HEK293 (cell line): ENCODE results near the gene ABLIM2.

ENCODE experiments used
- CTCF ChIA-PET: fragments of 350-600 bp; formaldehyde crosslinking; extraction: SDS; loops from one replicate; lab custom pipeline; 2021; ENCODE audit warnings: antibody characterized with exemption; lab: Yijun Ruan, JAX
- POLR2A ChIA-PET: fragments of 300-600 bp; formaldehyde crosslinking; extraction: SDS; loops from one replicate; lab custom pipeline; 2020; ENCODE audit warnings: antibody characterized with exemption, inconsistent platforms; lab: Yijun Ruan, JAX
- H3K27ac ChIP-seq: fragments of 200-500 bp; sonication (Bioruptor generic); 2 replicates; pipeline ENCODE4 v1.5.1; 2014; ENCODE audit warnings: low read depth, low read length, control low read depth, inconsistent platforms; ENCODE audit errors: extremely low read depth
- H3K36me3 ChIP-seq, 2 experiments: fragments of 200-500 bp in 1 of 2; sonication (Bioruptor generic) in 1 of 2; 1 replicate in 1 of 2; 2 replicates in 1 of 2; pipeline ENCODE4 v1.5.1; 2014 to 2017; ENCODE audit warnings: inconsistent platforms in 2 of 2, low read length in 2 of 2; ENCODE audit not compliant: control insufficient read depth in 2 of 2, insufficient read depth in 1 of 2
- H3K4me1 ChIP-seq: fragments of 200-500 bp; sonication (Bioruptor generic); 2 replicates; pipeline ENCODE4 v1.5.1; 2014; ENCODE audit warnings: mild to moderate bottlenecking, low read length, inconsistent platforms; ENCODE audit not compliant: control insufficient read depth, insufficient read depth
- H3K4me3 ChIP-seq: 2 replicates; pipeline ENCODE4 v1.5.1; 2011; ENCODE audit warnings: low read depth, mild to moderate bottlenecking, control low read depth, low read length, moderate library complexity
- H3K9me3 ChIP-seq: fragments of 200-500 bp; sonication (Bioruptor generic); 2 replicates; pipeline ENCODE4 v1.5.1; 2014; ENCODE audit warnings: low read depth, low read length, inconsistent platforms; ENCODE audit not compliant: control insufficient read depth, insufficient read depth
- FEZF1 ChIP-seq: fragments of 450-650 bp; formaldehyde crosslinking; IDR thresholded peaks from 2 replicates; pipeline ENCODE4 v1.5.1; 2016; ENCODE audit warnings: missing biosample characterization, missing genetic modification characterization
- KLF8 ChIP-seq: fragments of 450-650 bp; formaldehyde crosslinking; IDR thresholded peaks from 2 replicates; pipeline ENCODE4 v1.5.1; 2016; ENCODE audit warnings: missing biosample characterization, missing genetic modification characterization
- MZF1 ChIP-seq: fragments of 450-650 bp; formaldehyde crosslinking; IDR thresholded peaks from 2 replicates; pipeline ENCODE4 v1.5.1; 2017; ENCODE audit warnings: missing biosample characterization, missing genetic modification characterization, borderline replicate concordance
- PRDM2 ChIP-seq: fragments of 450-650 bp; formaldehyde crosslinking; IDR thresholded peaks from 2 replicates; pipeline ENCODE4 v1.5.1; 2016; ENCODE audit warnings: missing biosample characterization, missing genetic modification characterization, borderline replicate concordance
- ZBTB1 ChIP-seq: fragments of 450-650 bp; formaldehyde crosslinking; IDR thresholded peaks from 2 replicates; pipeline ENCODE4 v1.5.1; 2016; ENCODE audit warnings: missing biosample characterization, missing genetic modification characterization
- ZBTB11 ChIP-seq: fragments of 450-650 bp; formaldehyde crosslinking; conservative IDR thresholded peaks from 2 replicates; pipeline ENCODE4 v1.5.1; 2016; ENCODE audit warnings: low read depth, missing biosample characterization, missing genetic modification characterization
- ZFP37 ChIP-seq: fragments of 450-650 bp; formaldehyde crosslinking; IDR thresholded peaks from 2 replicates; pipeline ENCODE4 v1.5.1; 2016; ENCODE audit warnings: missing biosample characterization, missing genetic modification characterization
- ZNF19 ChIP-seq: fragments of 450-650 bp; formaldehyde crosslinking; IDR thresholded peaks from 2 replicates; pipeline ENCODE4; 2016; ENCODE audit warnings: missing biosample characterization, missing genetic modification characterization, low read depth
- ZNF48 ChIP-seq: fragments of 450-650 bp; formaldehyde crosslinking; IDR thresholded peaks from 2 replicates; pipeline ENCODE4 v1.5.1; 2016; ENCODE audit warnings: missing biosample characterization, missing genetic modification characterization
- ZNF513 ChIP-seq: fragments of 450-650 bp; IDR thresholded peaks from 2 replicates; pipeline ENCODE4 v1.5.1; 2018; ENCODE audit warnings: missing biosample characterization, missing genetic modification characterization
- ZNF768 ChIP-seq: fragments of 450-650 bp; formaldehyde crosslinking; IDR thresholded peaks from 2 replicates; pipeline ENCODE4 v1.5.1; 2018; ENCODE audit warnings: missing biosample characterization, mild to moderate bottlenecking, missing genetic modification characterization

ABLIM2 gene

GRCh38 chr4:8155048-8155447 is 3.6 kb downstream of the ABLIM2 start:
- Histone ChIP-seq H3K9me3 (no peaks in the 10 kb centered on the region), H3K4me1 (no peaks in the 10 kb centered on the region), H3K36me3 (no peaks in the 10 kb centered on the region), H3K4me3 (no peak overlapping the region), H3K27ac (no peak overlapping the region)
- CTCF ChIA-PET: interaction anchor here (1.3 kb wide), 1 partner anchor 22 kb away, joined by 3 read pairs; no protein-coding TSS in a partner anchor
- POLR2A ChIA-PET: no interaction called here
- TF ChIP-seq ZNF48 (tag by site-specific recombination) (no peak), KLF8 (tag by site-specific recombination) (no peak), ZBTB1 (tag by site-specific recombination) (no peak), FEZF1 (no peak), PRDM2 (tag by site-specific recombination) (no peak), ZNF768 (tag by site-specific recombination) (no peak)

- H3K4me1 ChIP-seq: no peaks in the 10 kb centered on the region
- H3K4me3 ChIP-seq: no peak overlapping the region
- CTCF ChIA-PET: interaction anchor here (0.7 kb wide), 1 partner anchor 249 kb away, joined by 4 read pairs; no protein-coding TSS in a partner anchor
- no peak overlapping the region for H3K27ac ChIP-seq
- H3K9me3 ChIP-seq: no peaks in the 10 kb centered on the region
- TF ChIP-seq ZNF19 (tag by site-specific recombination) (no peak), ZNF513 (tag by site-specific recombination) (no peak), ZFP37 (tag by site-specific recombination) (no peak)
- no peaks in the 10 kb centered on the region for H3K36me3 ChIP-seq
- POLR2A ChIA-PET: no interaction called here
These were observed 5.2 kb downstream of the ABLIM2 start for GRCh38 chr4:8153441-8153840.

GRCh38 chr4:8152865-8153257 is 5.8 kb downstream of the ABLIM2 start:
- no peak overlapping the region for H3K27ac ChIP-seq
- H3K9me3 ChIP-seq: no peaks in the 10 kb centered on the region
- no peak overlapping the region for H3K4me3 ChIP-seq
- ChIA-PET CTCF (interaction anchor here (0.5 to 0.7 kb wide), 3 partner anchors 68 to 391 kb away, joined by 3 to 4 read pairs (median 3); no protein-coding TSS in a partner anchor), POLR2A (no interaction called here)
- no peaks in the 10 kb centered on the region for H3K4me1 ChIP-seq
- no peaks in the 10 kb centered on the region for H3K36me3 ChIP-seq
- TF ChIP-seq MZF1 (tag by site-specific recombination) (no peak), PRDM2 (tag by site-specific recombination) (no peak), ZBTB11 (no peak)
